ENCODE measurements around the gene C4orf51. TPM values are rescaled to one million over a fixed set of nuclear protein-coding genes. Genes with fewer than 3 reads are reported as not detected.

The C4orf51 gene
- total RNA-seq, 4 donors from 2014 or later = not detected

GRCh38 chr4:145719752-145720624 lies 40.0 kb downstream of the C4orf51 start:
- H3K27me3 ChIP-seq = no peaks in the 10 kb centered on the region
- intact Hi-C loops (cut with DNase I; ENCODE audit: low total_unique reads) = no loop called here
- no peak overlapping the region for H3K27ac ChIP-seq
- no peaks in the 10 kb centered on the region for H3K36me3 ChIP-seq
- H3K9me3 ChIP-seq = no peaks in the 10 kb centered on the region
- DNase-seq = no peak
- no peak overlapping the region for H3K4me3 ChIP-seq
- TF ChIP-seq CTCF (IDR thresholded peaks at IDR 0.05) (no peak), POLR2A (IDR thresholded peaks at IDR 0.05) (no peak)
- no peaks in the 10 kb centered on the region for H3K4me1 ChIP-seq

- Histone ChIP-seq H3K36me3 (no peaks in the 10 kb centered on the region), H3K27ac (no peak overlapping the region), H3K27me3 (no peaks in the 10 kb centered on the region), H3K4me1 (no peaks in the 10 kb centered on the region), H3K9me3 (no peaks in the 10 kb centered on the region), H3K4me3 (no peak overlapping the region)
- TF ChIP-seq CTCF (IDR thresholded peaks at IDR 0.05) (no peak), POLR2A (IDR thresholded peaks at IDR 0.05) (no peak)
- intact Hi-C loops (cut with DNase I; ENCODE audit: low total_unique reads) = no loop called here
- DNase-seq = no peak
These were observed 40.7 kb downstream of the C4orf51 start for GRCh38 chr4:145720656-145721055.

- intact Hi-C loops (cut with DNase I; ENCODE audit: low total_unique reads) = no loop called here
- TF ChIP-seq POLR2A (IDR thresholded peaks at IDR 0.05) (no peak), CTCF (IDR thresholded peaks at IDR 0.05) (no peak)
- no peak overlapping the region for H3K27ac ChIP-seq
- no peaks in the 10 kb centered on the region for H3K27me3 ChIP-seq
- no peak overlapping the region for H3K4me3 ChIP-seq
- no peaks in the 10 kb centered on the region for H3K4me1 ChIP-seq
- H3K36me3 ChIP-seq = no peaks in the 10 kb centered on the region
- H3K9me3 ChIP-seq = no peaks in the 10 kb centered on the region
- DNase-seq = no peak
These were observed 42.6 kb downstream of the C4orf51 start for GRCh38 chr4:145722561-145722960.

- H3K9me3 ChIP-seq = no peaks in the 10 kb centered on the region
- H3K27me3 ChIP-seq = no peaks in the 10 kb centered on the region
- no peak for DNase-seq
- no peak for TF ChIP-seq CTCF (IDR thresholded peaks at IDR 0.05)
- no peak for TF ChIP-seq POLR2A (IDR thresholded peaks at IDR 0.05)
- no peak overlapping the region for H3K27ac ChIP-seq
- no peaks in the 10 kb centered on the region for H3K4me1 ChIP-seq
- H3K4me3 ChIP-seq = no peak overlapping the region
- intact Hi-C loops (cut with DNase I; ENCODE audit: low total_unique reads) = no loop called here
- H3K36me3 ChIP-seq = no peaks in the 10 kb centered on the region
These were observed 43.4 kb downstream of the C4orf51 start for GRCh38 chr4:145723336-145723735.

- Histone ChIP-seq H3K27ac (no peak overlapping the region), H3K36me3 (no peaks in the 10 kb centered on the region), H3K9me3 (no peaks in the 10 kb centered on the region), H3K27me3 (no peaks in the 10 kb centered on the region), H3K4me1 (peaks cover 0 to 4% of the 10 kb centered on the region in 2 donors), H3K4me3 (no peak overlapping the region)
- intact Hi-C loops (cut with DNase I; ENCODE audit: low total_unique reads) = loop anchor here (5.0 kb wide), 1 partner anchor 207 kb away; the partner anchor contains the start of gene ZNF827
- TF ChIP-seq CTCF (IDR thresholded peaks at IDR 0.05) (no peak), POLR2A (IDR thresholded peaks at IDR 0.05) (no peak)
- DNase-seq = no peak
These were observed 50.1 kb downstream of the C4orf51 start for GRCh38 chr4:145730026-145730425.

All from uterus (tissue), 4 donors.